Hematopoietic multipotent progenitor cell treated with erythropoietin and hydrocortisone succinate and interleukin-3 and kit ligand, for 17 days (in vitro differentiated cells): ENCODE data around the gene USP12.
"Not testable (repeated sequence)": the region's sequence is repeated elsewhere in the genome, so short reads cannot be mapped to it uniquely, and the experiment has no call there.

Experiments
- DNase-seq: peaks from one replicate; pipeline ENCODE4 v3.0.0-alpha.2; 2015; ENCODE audit warnings: low spot score

Gene USP12, protein sequence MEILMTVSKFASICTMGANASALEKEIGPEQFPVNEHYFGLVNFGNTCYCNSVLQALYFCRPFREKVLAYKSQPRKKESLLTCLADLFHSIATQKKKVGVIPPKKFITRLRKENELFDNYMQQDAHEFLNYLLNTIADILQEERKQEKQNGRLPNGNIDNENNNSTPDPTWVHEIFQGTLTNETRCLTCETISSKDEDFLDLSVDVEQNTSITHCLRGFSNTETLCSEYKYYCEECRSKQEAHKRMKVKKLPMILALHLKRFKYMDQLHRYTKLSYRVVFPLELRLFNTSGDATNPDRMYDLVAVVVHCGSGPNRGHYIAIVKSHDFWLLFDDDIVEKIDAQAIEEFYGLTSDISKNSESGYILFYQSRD

GRCh38 chr13:27171244-27171826 is at the start of gene USP12:
TSS of gene USP12 (minus strand) at chr13:27171811. CDS start at chr13:27171639, 172 bp downstream.
- DNase-seq: no peak

DNA sequence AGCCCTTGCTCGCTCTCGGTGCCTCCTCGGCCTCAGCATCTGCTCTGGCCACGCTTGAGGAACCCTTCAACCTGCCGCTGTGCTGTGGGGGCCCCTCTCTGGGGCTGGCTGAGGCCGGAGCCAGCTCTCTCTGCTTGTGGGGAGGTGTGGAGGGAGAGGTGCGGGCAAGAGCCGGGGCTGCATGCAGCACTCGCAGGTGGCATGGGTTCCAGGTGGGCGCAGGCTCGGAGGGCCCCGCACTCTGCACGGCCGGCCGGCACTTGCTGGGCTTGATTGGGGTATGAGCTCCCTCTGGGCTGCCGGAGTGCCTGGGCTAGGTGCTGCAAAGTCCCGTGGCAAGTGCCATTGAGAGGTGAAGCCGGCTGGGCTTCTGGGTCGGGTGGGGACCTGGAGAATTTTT is 48.0 kb upstream of the USP12 start:
- DNase-seq: no peak

DNA sequence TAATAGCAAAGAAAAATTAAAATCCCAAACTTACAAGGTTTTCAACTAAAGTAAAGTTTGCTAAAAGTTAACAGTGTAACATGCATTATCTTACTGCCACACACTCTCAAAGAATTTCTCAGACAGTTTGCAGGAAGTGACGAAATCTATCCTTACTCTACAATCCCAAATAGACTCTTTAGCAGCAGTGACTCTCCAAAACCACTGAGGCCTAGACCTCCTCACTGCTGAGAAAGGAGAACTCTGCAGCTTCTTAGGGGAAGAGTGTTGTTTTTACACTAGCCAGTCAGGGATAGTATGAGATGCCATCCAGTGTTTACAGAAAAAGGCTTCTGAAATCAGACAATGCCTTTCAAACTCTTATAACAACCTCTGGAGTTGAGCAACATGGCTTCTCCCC is 47.2 kb upstream of the USP12 start:
- not testable (repeated sequence) for DNase-seq

DNA sequence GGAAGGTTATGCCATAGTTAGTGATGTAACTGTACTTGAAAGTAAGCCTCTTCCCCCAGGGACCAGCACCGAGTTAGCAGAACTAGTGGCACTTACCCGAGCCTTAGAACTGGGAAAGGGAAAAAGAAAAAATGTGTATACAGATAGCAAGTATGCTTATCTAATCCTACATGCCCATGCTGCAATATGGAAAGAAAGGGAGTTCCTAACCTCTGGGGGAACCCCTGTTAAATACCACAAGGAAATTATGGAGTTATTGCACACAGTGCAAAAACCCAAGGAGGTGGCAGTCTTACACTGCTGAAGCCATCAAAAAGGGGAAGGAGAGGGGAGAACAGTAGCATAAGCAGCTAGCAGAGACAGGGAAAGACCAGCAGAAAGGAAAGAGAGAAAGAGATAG is 46.2 kb upstream of the USP12 start:
- DNase-seq: not testable (repeated sequence)

DNA sequence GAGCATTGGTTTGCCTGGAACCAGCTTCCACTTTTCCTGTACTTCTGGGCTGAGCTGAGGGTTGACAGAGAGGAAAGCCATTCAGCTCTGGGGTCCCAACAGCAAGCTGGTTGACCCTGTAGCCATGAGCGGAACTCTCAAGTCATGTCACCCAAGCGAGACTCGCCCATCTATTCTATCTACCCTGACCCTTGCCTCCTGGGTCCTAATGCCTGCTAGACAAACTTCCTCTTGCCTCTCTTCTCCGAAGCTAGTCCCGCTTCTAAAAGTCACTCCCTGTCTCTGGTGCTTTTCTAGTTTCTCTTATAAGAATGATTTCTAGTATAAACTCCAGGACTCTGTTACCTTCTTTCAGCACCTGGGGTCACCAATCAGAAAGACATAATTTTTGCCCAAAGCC is 41.8 kb upstream of the USP12 start:
- not testable (repeated sequence) for DNase-seq

- no peak for DNase-seq
Measured at GRCh38 chr13:27211771-27212364, 40.3 kb upstream of the USP12 start.

DNA sequence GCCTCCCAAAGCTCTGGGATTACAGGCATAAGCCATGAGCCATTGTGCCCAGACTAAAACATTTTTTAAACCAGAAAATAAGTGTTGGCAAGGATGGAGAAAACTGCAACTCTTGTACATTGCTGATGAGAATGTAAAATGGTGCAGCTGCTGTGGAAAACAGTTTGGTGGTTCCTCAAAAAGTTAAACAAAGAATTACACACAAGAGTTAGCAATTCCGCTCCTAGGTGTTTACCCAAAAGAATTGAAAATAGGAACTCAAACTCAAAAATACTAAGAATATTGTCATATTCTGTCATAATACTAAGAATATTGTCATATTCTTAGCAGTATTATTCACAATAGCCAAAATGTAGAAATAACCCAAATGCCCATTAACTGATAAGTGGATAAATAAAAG is 39.7 kb upstream of the USP12 start:
- DNase-seq: no peak

DNA sequence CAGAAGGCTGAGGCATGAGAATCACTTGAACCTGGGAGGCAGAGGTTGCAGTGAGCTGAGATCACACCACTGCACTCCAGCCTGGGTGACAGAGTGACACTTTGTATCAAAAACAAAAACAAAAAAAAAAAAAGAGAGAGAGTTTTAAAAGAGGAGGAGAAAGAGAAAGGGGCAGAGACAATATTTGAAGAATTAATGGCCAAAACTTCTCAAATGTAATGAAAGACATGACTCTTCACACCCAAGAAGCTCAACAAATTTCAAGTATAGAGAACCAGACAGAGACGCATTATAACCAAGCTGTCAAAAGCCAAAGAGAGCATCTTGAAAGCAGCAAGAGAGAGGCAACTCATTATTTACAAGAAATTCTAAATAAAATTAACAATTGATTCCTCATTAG is 36.9 kb upstream of the USP12 start:
- no peak for DNase-seq

- DNase-seq: peak; percentile 77
Measured at GRCh38 chr13:27203854-27204253, 32.2 kb upstream of the USP12 start.

GRCh38 chr13:27203186-27203585 is 31.6 kb upstream of the USP12 start:
- DNase-seq: no peak

DNA sequence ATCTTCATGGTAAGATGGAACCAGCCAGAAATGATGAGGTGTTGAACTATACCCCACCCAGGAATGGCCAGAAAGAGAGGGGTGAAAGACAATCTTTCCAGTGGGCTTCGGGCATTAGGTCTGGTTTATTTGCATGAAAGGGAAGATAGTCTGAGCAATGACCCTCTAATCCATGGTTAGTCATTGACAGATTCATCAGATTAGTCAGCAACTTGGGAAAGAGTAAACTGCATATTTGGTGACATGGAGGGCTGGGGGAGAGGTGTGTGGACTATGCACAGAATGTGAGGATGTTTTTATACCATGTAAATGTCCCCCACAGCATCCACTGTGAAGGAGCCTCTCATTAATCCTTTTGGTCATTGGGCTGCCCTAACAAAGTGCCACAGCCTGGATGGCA is 30.1 kb upstream of the USP12 start:
- no peak for DNase-seq

- DNase-seq: no peak
Measured at GRCh38 chr13:27200413-27201070, 28.9 kb upstream of the USP12 start.

GRCh38 chr13:27199696-27200095 is 28.1 kb upstream of the USP12 start:
- no peak for DNase-seq

DNA sequence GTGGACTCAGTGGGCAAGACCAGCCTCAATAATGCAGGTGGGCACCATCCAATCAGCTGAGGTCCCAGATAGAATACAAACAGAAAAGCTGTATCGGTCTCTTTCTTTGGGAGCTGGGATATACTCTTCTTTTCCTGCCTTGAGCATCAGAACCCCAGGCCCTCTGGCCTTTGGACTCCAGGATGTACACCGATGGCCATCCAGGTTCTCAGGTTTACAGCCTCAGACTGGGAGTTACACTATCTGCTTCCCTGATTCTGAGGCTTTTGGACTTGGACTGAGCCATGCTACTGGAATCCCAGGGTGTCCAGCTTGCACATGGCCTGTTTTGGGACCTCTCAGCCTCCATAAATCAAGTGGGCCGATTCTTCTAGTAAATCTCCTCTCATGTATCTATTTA is 27.6 kb upstream of the USP12 start:
- no peak for DNase-seq

DNA sequence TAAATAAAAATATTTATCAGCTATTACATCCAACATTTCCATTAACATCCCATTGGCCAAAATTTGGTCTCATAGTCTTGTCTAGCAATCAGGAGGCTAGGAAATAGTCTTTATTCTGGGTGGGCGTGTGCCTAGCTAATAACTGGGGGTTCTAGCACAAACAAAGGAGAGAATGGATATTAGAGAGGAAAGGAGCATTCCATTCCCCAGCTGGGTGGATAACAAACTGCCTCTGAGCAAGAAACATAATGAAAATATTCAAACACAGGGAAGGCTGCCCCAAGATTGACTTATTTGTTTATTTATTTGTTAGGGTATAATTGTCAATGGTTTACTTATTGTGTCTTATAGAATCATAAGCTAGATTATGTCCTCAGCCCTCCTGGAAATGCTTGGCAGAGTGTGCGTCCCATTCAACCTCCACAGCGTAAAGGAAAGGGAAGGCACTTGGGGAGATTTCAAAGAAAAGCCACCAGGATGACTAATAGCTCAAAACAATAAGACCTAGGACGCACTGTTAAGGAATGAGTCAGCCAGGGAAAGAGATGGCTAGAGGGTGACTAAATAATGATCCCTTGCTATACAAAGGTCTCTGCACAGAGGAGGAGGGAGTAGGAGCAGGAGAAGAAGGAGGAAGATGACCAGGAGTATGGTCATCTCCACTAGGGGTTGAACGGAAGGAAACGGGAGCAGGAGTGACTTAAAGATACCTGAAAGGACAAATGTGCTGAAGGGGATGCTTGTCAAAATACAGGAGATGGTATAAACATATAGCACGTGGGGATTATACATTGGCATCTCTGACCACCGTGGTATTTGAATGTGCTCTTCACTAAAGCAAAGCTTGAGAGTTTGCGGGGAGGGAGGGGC is 23.5 kb upstream of the USP12 start:
- no peak for DNase-seq

DNA sequence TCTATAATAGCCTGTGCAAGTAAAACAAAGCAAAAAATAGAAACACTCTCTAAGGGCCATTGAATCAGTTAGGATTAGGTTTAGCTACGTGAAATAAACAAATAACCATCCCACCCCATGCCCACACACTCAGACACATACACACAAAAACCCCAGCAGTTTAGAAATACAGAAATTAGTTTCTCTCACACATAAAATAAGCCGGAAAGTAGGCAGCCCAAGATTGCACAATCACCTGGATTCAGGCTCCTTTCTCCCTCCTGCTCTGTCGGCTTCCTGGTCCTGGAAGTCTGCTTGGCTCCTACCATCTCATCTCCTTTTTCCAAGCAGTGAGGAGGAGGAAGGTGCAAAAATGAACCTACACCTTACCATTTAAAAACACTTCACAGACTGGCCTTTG is 22.6 kb upstream of the USP12 start:
- DNase-seq: no peak

- no peak for DNase-seq
Measured at GRCh38 chr13:27193496-27193895, 21.9 kb upstream of the USP12 start.

DNA sequence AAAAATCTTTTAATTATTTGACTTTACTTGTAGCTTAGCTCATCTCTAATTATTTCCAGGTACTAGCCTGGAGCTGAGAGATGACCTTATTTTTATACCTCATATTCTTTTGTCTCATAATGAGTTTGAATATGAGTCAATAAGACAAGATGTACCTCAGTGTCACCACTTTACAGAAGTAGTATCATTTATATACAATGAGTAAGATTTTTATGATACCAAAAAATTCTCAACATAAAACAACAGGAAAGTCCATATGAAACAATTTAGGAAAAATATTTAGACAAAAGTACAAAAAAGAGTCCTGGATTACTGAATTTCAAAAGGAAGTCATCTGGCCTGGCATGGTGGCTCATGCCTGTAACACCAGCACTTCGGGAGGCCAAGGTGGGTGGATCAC is 21.4 kb upstream of the USP12 start:
- no peak for DNase-seq

DNA sequence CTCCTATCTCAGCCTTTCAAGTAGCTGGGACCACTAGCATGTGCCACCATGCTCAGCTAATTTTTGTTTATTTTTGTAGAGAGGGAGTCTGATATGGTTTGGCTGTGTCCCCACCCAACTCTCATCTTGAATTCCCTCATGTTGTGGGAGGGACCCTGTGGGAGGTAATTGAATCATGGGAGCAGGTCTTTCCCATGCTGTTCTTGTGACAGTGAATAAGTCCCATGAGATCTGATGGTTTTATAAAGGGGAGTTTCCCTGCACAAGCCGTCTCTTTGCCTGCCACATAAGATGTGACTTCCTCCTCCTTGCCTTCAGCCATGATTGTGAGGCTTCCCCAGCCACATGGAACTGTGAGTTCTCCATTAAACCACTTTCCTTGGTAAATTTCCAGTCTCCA is 20.8 kb upstream of the USP12 start:
- peak; percentile 32 for DNase-seq

- DNase-seq: no peak
Measured at GRCh38 chr13:27189192-27189591, 17.6 kb upstream of the USP12 start.

DNA sequence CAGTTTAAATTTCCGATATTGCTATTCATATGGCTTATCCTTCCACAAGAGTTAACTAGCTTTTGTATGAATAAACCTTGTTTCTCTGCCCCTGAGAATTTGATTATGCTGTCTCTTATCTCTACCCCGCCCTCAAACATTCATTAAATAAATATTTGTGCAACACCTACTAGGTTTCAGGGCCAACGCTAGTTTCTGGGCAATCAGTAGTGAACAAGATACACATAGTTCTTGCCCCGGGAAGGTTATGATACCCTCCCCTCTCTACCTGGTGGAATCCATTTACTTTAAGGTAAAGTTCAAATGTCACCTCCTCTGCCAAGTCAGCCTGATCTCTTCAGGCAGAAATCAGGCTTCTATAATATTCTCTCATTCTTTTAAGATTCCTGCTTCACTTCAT is 16.6 kb upstream of the USP12 start:
- DNase-seq: no peak

DNA sequence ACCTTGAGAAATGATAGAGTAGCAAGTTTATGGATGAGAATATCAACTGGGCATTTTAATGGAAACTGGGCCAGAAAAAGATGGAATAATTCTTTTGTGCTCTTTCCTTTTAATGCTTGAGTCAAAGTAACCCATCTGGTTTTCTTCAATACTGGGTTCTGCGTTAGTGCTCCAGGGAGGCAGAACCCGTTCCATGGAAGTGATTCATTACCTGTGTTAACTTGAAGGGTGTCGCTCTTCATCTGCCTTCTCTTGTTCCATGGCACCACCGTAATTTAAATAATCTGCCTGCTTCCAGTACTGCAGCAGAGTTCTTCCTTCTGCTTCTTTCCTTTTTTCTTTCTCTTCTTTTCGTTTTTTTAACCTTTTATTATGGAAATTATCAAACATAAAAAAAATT is 14.7 kb upstream of the USP12 start:
- DNase-seq: no peak
